GM12864 (cell line): ENCODE results near the gene PRSS58.

Source experiments
- DNase-seq: peaks from one replicate; pipeline ENCODE4 v3.0.0-alpha.2; 2011; ENCODE audit warnings: low read depth
- H3K4me3 ChIP-seq: 2 replicates; pipeline ENCODE4 v1.5.1; 2011; ENCODE audit warnings: mild to moderate bottlenecking, low read depth, low read length, control low read depth
- TF ChIP-seq, protein P1 (sequence below): IDR thresholded peaks from 2 replicates; pipeline ENCODE4 v1.5.1; 2011; ENCODE audit warnings: low read depth, mild to moderate bottlenecking, moderate library complexity, low read length, control low read depth, inconsistent platforms; ENCODE audit errors: missing control alignments

The PRSS58 gene

DNA sequence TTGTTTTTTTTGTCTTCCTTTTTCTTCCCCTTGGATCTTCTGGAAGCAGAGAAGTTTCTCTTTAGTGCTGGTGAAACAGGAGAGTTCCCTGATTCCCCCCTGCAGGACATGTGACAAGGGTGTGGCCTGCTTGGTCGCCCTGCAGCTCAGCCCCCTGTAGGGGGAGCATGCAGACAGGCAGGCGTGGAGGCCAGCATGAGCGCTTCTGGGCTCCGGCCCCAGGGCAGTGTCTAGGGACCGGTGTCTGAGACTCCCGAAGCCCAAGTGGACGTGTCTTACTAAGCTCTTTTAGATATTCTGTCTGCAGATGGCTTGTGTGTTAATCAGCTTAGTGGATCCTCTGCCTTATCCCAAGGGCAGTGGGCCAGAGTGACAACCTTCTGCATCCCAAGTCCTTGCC, 26.1 kb downstream of the PRSS58 start:
- no peak for DNase-seq
- no peak overlapping the region for H3K4me3 ChIP-seq
- TF ChIP-seq, protein P1, sequence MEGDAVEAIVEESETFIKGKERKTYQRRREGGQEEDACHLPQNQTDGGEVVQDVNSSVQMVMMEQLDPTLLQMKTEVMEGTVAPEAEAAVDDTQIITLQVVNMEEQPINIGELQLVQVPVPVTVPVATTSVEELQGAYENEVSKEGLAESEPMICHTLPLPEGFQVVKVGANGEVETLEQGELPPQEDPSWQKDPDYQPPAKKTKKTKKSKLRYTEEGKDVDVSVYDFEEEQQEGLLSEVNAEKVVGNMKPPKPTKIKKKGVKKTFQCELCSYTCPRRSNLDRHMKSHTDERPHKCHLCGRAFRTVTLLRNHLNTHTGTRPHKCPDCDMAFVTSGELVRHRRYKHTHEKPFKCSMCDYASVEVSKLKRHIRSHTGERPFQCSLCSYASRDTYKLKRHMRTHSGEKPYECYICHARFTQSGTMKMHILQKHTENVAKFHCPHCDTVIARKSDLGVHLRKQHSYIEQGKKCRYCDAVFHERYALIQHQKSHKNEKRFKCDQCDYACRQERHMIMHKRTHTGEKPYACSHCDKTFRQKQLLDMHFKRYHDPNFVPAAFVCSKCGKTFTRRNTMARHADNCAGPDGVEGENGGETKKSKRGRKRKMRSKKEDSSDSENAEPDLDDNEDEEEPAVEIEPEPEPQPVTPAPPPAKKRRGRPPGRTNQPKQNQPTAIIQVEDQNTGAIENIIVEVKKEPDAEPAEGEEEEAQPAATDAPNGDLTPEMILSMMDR, result peak; percentile 37

DNA sequence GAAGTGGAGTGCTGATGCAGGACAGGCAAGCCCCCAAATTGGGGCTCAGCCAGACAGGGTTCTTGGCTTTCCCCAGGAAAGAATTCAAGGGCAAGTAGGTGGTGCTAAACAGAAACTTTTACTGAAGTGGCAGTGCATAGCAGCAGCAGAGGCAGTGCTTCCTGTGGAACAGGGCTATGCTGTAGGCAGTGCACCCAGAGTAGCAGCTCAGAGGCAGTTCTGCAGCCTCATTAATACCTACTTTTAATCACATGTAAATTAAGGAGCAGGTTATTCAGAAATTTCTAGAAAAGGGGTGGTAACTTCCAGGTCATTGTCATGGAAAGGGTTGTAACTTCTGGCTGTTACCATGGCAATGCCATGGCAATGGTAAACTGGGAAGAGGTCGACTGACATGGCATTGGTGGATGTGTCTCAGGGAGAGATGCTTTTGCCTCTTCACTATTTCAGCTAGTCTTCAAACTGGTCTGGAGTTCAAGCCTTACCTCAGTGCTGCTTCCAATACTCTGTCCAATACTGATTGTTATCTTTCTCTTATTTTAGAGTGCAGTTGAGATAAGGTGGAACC, 29.2 kb downstream of the PRSS58 start:
- H3K4me3 ChIP-seq, result no peak overlapping the region
- TF ChIP-seq, protein P1, result no peak
- no peak for DNase-seq
